PC-9 (cell line): ENCODE data around the gene ST7. TPM values are rescaled to one million over a fixed set of nuclear protein-coding genes. Genes with fewer than 3 reads are reported as not detected.

Source experiments
- BruUV-seq: library from RNA; stranded (reverse); fragments of 400-500 nt; replicated peaks from 2 replicates; lab custom pipeline; 2021; lab: Mats Ljungman, UMichigan
- CTCF ChIA-PET: fragments of 300-600 bp; sonication (Branson Sonifier 250); formaldehyde crosslinking; loops from one replicate; lab custom pipeline; 2022; ENCODE audit warnings: antibody characterized with exemption; lab: Charles Lee
- POLR2A ChIA-PET: fragments of 300-600 bp; sonication (Branson Sonifier 250); formaldehyde crosslinking; loops from one replicate; lab custom pipeline; 2022; ENCODE audit warnings: antibody characterized with exemption; ENCODE audit not compliant: unreplicated experiment; lab: Charles Lee
- DNase-seq, 2 experiments: peaks; one replicate each; pipeline versions ENCODE4 v3.0.0 to v3.0.0-alpha.2; 2015 to 2022; ENCODE audit warnings: mixed read lengths in 1 of 2
- H2AFZ ChIP-seq: fragments of 200-600 bp; sonication (generic); 2 replicates; pipeline ENCODE4 v1.8.1; 2017; ENCODE audit warnings: antibody characterized with exemption
- H3F3A ChIP-seq: fragments of 200-600 bp; sonication (generic); 2 replicates; pipeline ENCODE4 v1.8.1; 2017; ENCODE audit warnings: antibody characterized with exemption, mild to moderate bottlenecking, low read depth; ENCODE audit not compliant: insufficient read depth
- H3K27ac ChIP-seq: fragments of 200-600 bp; sonication (generic); 2 replicates; pipeline ENCODE4 v1.6.1; 2016; ENCODE audit warnings: mixed run types
- H3K27me3 ChIP-seq: fragments of 200-600 bp; sonication (generic); 2 replicates; pipeline ENCODE4 v1.6.1; 2016; ENCODE audit warnings: low read depth, mixed run types; ENCODE audit not compliant: insufficient read depth
- H3K36me3 ChIP-seq: fragments of 200-600 bp; sonication (generic); 2 replicates; pipeline ENCODE4 v1.6.1; 2016; ENCODE audit warnings: low read depth, mixed run types
- H3K4me1 ChIP-seq: fragments of 200-600 bp; sonication (generic); replicated peaks from 2 replicates; pipeline ENCODE4 v1.6.1; 2016; ENCODE audit warnings: mixed run types; ENCODE audit not compliant: insufficient read depth
- H3K4me2 ChIP-seq: fragments of 200-600 bp; sonication (generic); 2 replicates; pipeline ENCODE4 v1.6.1; 2017; ENCODE audit warnings: mixed run types
- H3K4me3 ChIP-seq: fragments of 200-600 bp; sonication (generic); 2 replicates; pipeline ENCODE4 v1.6.1; 2016; ENCODE audit warnings: mixed run types
- H3K79me2 ChIP-seq: fragments of 200-600 bp; sonication (generic); 2 replicates; pipeline ENCODE4 v1.6.1; 2017; ENCODE audit warnings: low read depth, mixed run types
- H3K9me2 ChIP-seq: fragments of 200-600 bp; sonication (generic); 2 replicates; pipeline ENCODE4 v1.8.1; 2017; ENCODE audit warnings: mild to moderate bottlenecking; ENCODE audit not compliant: insufficient read depth
- H3K9me3 ChIP-seq: fragments of 200-600 bp; sonication (generic); 2 replicates; pipeline ENCODE4 v1.8.1; 2016; ENCODE audit warnings: low read depth; ENCODE audit not compliant: insufficient read depth
- H4K20me1 ChIP-seq: fragments of 200-600 bp; sonication (generic); 2 replicates; pipeline ENCODE4 v1.8.1; 2017; ENCODE audit not compliant: insufficient read depth
- CTCF ChIP-seq: fragments of 200-600 bp; sonication (generic); conservative IDR thresholded peaks from 2 replicates; pipeline ENCODE4 v1.6.1; 2017; ENCODE audit warnings: mixed run types, antibody characterized with exemption, mild to moderate bottlenecking, moderate library complexity
- EZH2 ChIP-seq: fragments of 200-600 bp; sonication (generic); IDR thresholded peaks from 2 replicates; pipeline ENCODE4 v1.8.0; 2017; ENCODE audit warnings: antibody characterized with exemption, low read depth
- intact Hi-C: fragments of 100-400 bp; cut with micrococcal nuclease; formaldehyde crosslinking; loops from one replicate; pipeline ENCODE4 v1.10.0; 2022; ENCODE audit not compliant: unreplicated experiment
- total RNA-seq: library from RNA; stranded (reverse); gene quantifications from 2 replicates; pipeline ENCODE4 v1.2.3, GENCODE V29; 2021

ST7 gene
- total RNA-seq, 1 experiment from 2014 or later: 25.8 TPM

- 0 out of 2 replicates have a peak, but pooled peaks cover 6% of the 10 kb centered on the region for H4K20me1 ChIP-seq
- ChIA-PET POLR2A (no interaction called here), CTCF (no interaction called here)
- intact Hi-C loops: no loop called here
- H3K9me3 ChIP-seq: no peaks in the 10 kb centered on the region
- no peaks in the 10 kb centered on the region for H3K27me3 ChIP-seq
- no peak for TF ChIP-seq EZH2
- no peak for TF ChIP-seq CTCF
- H3K79me2 ChIP-seq: no peaks in the 10 kb centered on the region
- no peak for DNase-seq
- BruUV-seq: no TSS peak
- H3F3A ChIP-seq: peaks cover 13% of the 10 kb centered on the region; the same call in 1 of the 2 replicates
- H3K4me3 ChIP-seq: no peak overlapping the region
- no peaks in the 10 kb centered on the region for H3K9me2 ChIP-seq
- no peak overlapping the region for H3K27ac ChIP-seq
- H3K4me2 ChIP-seq: no peak overlapping the region
- no peak overlapping the region for H2AFZ ChIP-seq
- no peaks in the 10 kb centered on the region for H3K4me1 ChIP-seq
- H3K36me3 ChIP-seq: peaks cover 45% of the 10 kb centered on the region
Measured at GRCh38 chr7:116911801-116912200, 41.5 kb upstream of the ST7 start.

DNA sequence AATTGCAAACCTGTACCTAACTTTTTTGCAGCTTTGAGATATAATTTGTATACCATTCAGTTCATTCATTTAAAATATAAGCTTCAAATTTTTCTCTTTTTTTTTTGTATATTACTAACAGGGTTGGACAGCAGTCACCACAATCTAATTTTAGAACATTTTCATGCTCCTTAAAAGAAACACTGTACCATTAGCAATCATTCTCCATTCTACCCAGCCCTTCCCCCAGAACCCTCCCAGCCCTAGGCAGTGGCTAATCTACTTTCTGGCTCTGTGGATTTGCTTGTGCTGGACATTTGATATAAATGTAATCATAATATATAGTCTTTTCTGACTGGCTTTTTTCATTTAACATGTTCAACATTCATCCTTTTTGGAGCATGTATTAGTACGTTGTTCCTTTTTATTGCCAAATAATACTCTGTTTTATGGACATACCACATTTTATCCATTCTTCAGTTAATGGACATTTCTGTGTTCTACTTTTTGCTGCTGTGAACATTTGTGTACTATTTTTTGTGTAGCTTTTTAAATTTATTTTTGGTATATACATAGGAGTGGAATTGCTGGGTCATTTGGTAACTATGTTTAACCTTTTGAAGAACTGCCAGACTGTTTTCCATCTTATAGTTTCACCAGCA is 40.9 kb upstream of the ST7 start:
- H3K27me3 ChIP-seq: no peaks in the 10 kb centered on the region
- H3K79me2 ChIP-seq: no peaks in the 10 kb centered on the region
- intact Hi-C loops: no loop called here
- POLR2A ChIA-PET: no interaction called here
- H4K20me1 ChIP-seq: 0 out of 2 replicates have a peak, but pooled peaks cover 6% of the 10 kb centered on the region
- H3K9me3 ChIP-seq: no peaks in the 10 kb centered on the region
- CTCF ChIA-PET: no interaction called here
- peaks cover 13% of the 10 kb centered on the region; the same call in 1 of the 2 replicates for H3F3A ChIP-seq
- H3K4me1 ChIP-seq: no peaks in the 10 kb centered on the region
- no peak overlapping the region for H2AFZ ChIP-seq
- DNase-seq: no peak
- no peak overlapping the region for H3K4me2 ChIP-seq
- H3K27ac ChIP-seq: no peak overlapping the region
- H3K36me3 ChIP-seq: peaks cover 47% of the 10 kb centered on the region
- no peak for TF ChIP-seq CTCF
- no peak for TF ChIP-seq EZH2
- BruUV-seq: no TSS peak
- no peak overlapping the region for H3K4me3 ChIP-seq
- no peaks in the 10 kb centered on the region for H3K9me2 ChIP-seq

GRCh38 chr7:116918704-116919103 is 34.6 kb upstream of the ST7 start:
- no TSS peak for BruUV-seq

More at GRCh38 chr7:116918704-116919103, 34.6 kb upstream of the ST7 start:
- intact Hi-C loops: no loop called here
- H3K27me3 ChIP-seq: no peaks in the 10 kb centered on the region
- H3K4me1 ChIP-seq: no peaks in the 10 kb centered on the region
- no peaks in the 10 kb centered on the region for H3K9me3 ChIP-seq
- no peak for DNase-seq
- no peaks in the 10 kb centered on the region for H4K20me1 ChIP-seq
- peaks cover 23% of the 10 kb centered on the region; the same call in 1 of the 2 replicates for H3K36me3 ChIP-seq
- H3K27ac ChIP-seq: no peak overlapping the region
- H3K4me3 ChIP-seq: no peak overlapping the region
- TF ChIP-seq CTCF: no peak
- no peak for TF ChIP-seq EZH2
- no peaks in the 10 kb centered on the region for H3K9me2 ChIP-seq
- POLR2A ChIA-PET: no interaction called here
- peaks cover 14% of the 10 kb centered on the region for H3F3A ChIP-seq
- H3K79me2 ChIP-seq: no peaks in the 10 kb centered on the region
- no peak overlapping the region for H2AFZ ChIP-seq
- no peak overlapping the region for H3K4me2 ChIP-seq
- CTCF ChIA-PET: no interaction called here
